ENCODE results near the gene ZNF423.

DNA sequence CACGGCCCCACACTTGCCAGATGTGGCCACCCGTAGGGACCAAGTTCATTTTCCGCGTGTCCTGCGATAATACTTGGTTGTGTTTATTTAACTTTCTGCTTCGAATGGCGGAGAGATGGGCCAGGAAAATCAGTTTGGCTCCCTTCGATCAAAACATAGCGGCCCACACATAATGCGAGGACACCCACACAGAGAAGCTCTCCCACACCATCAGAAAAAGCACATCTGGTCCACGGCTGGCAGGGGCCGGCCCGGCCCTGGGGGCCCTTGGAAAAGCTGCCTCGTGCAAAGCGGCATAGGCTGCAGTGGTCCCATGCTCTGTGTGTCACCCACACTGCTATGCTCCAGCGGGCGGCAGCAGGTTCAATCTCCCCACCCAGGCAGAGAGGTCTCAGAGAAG is 46.9 kb downstream of the ZNF423 start:
- TF ChIP-seq, protein P1, sequence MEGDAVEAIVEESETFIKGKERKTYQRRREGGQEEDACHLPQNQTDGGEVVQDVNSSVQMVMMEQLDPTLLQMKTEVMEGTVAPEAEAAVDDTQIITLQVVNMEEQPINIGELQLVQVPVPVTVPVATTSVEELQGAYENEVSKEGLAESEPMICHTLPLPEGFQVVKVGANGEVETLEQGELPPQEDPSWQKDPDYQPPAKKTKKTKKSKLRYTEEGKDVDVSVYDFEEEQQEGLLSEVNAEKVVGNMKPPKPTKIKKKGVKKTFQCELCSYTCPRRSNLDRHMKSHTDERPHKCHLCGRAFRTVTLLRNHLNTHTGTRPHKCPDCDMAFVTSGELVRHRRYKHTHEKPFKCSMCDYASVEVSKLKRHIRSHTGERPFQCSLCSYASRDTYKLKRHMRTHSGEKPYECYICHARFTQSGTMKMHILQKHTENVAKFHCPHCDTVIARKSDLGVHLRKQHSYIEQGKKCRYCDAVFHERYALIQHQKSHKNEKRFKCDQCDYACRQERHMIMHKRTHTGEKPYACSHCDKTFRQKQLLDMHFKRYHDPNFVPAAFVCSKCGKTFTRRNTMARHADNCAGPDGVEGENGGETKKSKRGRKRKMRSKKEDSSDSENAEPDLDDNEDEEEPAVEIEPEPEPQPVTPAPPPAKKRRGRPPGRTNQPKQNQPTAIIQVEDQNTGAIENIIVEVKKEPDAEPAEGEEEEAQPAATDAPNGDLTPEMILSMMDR (IDR thresholded peaks at IDR 0.05), result no peak
- no peak for TF ChIP-seq POLR2A (IDR thresholded peaks at IDR 0.05)
